Endothelial cell of umbilical vein (primary cell): Measurements from ENCODE around the gene TOMM20.

Source experiments
- EZH2 ChIP-seq: IDR thresholded peaks from 2 replicates; pipeline ENCODE4 v1.6.1; 2012; ENCODE audit warnings: borderline replicate concordance, low read depth, mild to moderate bottlenecking, moderate library complexity, low read length, inconsistent platforms; ENCODE audit not compliant: severe bottlenecking
- FOS ChIP-seq: IDR thresholded peaks from 2 replicates; pipeline ENCODE4 v1.6.1; 2011; ENCODE audit warnings: mild to moderate bottlenecking, low read length, moderate library complexity, borderline replicate concordance; ENCODE audit not compliant: insufficient read depth
- GATA2 ChIP-seq: IDR thresholded peaks from 2 replicates; pipeline ENCODE4 v1.7.0; 2011; ENCODE audit warnings: low read depth, mild to moderate bottlenecking, moderate library complexity, mixed read lengths, low read length; ENCODE audit not compliant: insufficient read length, insufficient read depth
- JUN ChIP-seq: IDR thresholded peaks from 2 replicates; pipeline ENCODE4 v1.6.1; 2011; ENCODE audit warnings: borderline replicate concordance, low read depth; ENCODE audit not compliant: insufficient read length, insufficient read depth
- MYC ChIP-seq: IDR thresholded peaks from one replicate; pipeline ENCODE4 v1.6.1; 2011; ENCODE audit warnings: mild to moderate bottlenecking, low read depth, low read length
- POLR2A ChIP-seq: IDR thresholded peaks from 2 replicates; pipeline ENCODE4 v1.6.1; 2012; ENCODE audit warnings: low read depth, mild to moderate bottlenecking, control low read depth, low read length
- POLR2AphosphoS5 ChIP-seq: IDR thresholded peaks from 2 replicates; pipeline ENCODE4 v1.6.1; 2012; ENCODE audit warnings: low read depth, mild to moderate bottlenecking, control low read depth, low read length, moderate library complexity; ENCODE audit not compliant: insufficient read depth
- TF ChIP-seq, protein P1 (sequence below), 2 donors: IDR thresholded peaks; 1 replicate in 1 of 2; 2 replicates in 1 of 2; pipeline ENCODE4 v1.5.1; 2011; ENCODE audit warnings: low read length in 2 of 2, mild to moderate bottlenecking in 2 of 2, moderate library complexity in 2 of 2, control low read depth in 1 of 2, inconsistent platforms in 1 of 2, low read depth in 1 of 2; ENCODE audit not compliant: insufficient read depth in 1 of 2; ENCODE audit errors: extremely low read depth in 1 of 2
- TF ChIP-seq, protein P2 (sequence below): IDR thresholded peaks from 2 replicates; pipeline ENCODE4 v1.6.1; 2011; ENCODE audit not compliant: insufficient read depth, insufficient read length

DNA sequence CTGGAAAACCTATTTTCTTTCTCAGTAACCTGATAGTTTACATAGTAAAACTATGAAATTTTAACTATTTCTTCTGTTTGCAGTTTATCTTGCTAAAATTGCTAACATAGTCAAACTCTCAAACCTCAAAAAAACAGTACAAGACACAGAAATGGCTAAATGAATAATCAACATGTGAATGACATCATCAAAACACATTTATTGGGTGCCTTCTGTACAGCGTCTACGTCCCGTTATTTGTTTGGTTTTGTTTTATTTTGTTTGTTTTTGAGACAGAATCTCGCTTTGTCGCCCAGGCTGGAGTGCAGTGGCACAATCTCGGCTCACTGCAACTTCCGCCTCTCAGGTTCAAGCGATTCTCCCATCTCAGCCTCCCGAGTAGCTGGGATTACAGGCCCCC is 21.2 kb upstream of the TOMM20 start:
- TF ChIP-seq, protein P1, sequence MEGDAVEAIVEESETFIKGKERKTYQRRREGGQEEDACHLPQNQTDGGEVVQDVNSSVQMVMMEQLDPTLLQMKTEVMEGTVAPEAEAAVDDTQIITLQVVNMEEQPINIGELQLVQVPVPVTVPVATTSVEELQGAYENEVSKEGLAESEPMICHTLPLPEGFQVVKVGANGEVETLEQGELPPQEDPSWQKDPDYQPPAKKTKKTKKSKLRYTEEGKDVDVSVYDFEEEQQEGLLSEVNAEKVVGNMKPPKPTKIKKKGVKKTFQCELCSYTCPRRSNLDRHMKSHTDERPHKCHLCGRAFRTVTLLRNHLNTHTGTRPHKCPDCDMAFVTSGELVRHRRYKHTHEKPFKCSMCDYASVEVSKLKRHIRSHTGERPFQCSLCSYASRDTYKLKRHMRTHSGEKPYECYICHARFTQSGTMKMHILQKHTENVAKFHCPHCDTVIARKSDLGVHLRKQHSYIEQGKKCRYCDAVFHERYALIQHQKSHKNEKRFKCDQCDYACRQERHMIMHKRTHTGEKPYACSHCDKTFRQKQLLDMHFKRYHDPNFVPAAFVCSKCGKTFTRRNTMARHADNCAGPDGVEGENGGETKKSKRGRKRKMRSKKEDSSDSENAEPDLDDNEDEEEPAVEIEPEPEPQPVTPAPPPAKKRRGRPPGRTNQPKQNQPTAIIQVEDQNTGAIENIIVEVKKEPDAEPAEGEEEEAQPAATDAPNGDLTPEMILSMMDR (IDR thresholded peaks at IDR 0.05; ENCODE audit: extremely low read depth in 1 of 2, insufficient read depth in 1 of 2, low read depth in 1 of 2, low read length in 2 of 2): no peak
- TF ChIP-seq POLR2A (no peak), JUN (no peak), MYC (no peak), POLR2AphosphoS5 (no peak), EZH2 (no peak), FOS (no peak), GATA2 (no peak)
- TF ChIP-seq, protein P2, sequence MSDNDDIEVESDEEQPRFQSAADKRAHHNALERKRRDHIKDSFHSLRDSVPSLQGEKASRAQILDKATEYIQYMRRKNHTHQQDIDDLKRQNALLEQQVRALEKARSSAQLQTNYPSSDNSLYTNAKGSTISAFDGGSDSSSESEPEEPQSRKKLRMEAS: no peak
